OCI-LY7 (cell line): ENCODE measurements around the gene TRAF5. TPM values are rescaled to one million over a fixed set of nuclear protein-coding genes. Genes with fewer than 3 reads are reported as not detected.
A peak's percentile ranks its signal among the peaks of the same experiment; 100 is the strongest.

Experiments
- BruUV-seq: library from RNA; stranded (reverse); fragments of 400-500 nt; replicated peaks from 2 replicates; lab custom pipeline; 2021; lab: Mats Ljungman, UMichigan
- CTCF ChIA-PET: fragments of 300-600 bp; sonication (Branson Sonifier 250); formaldehyde crosslinking; loops from one replicate; lab custom pipeline; 2022; ENCODE audit warnings: antibody characterized with exemption; ENCODE audit not compliant: unreplicated experiment; lab: Charles Lee
- POLR2A ChIA-PET: fragments of 300-600 bp; sonication (Branson Sonifier 250); formaldehyde crosslinking; loops from one replicate; lab custom pipeline; 2022; ENCODE audit warnings: antibody characterized with exemption; lab: Charles Lee
- DNase-seq: peaks from one replicate; pipeline ENCODE4 v3.0.0-alpha.2; 2015; ENCODE audit warnings: low spot score
- H2AFZ ChIP-seq: fragments of 200-600 bp; sonication (generic), shearing (Covaris generic); 2 replicates; pipeline ENCODE4 v1.6.1; 2014; ENCODE audit warnings: mild to moderate bottlenecking, antibody characterized with exemption, low read length, moderate library complexity
- H3K27ac ChIP-seq: fragments of 200-600 bp; sonication (generic); 2 replicates; pipeline ENCODE4 v1.5.1; 2014; ENCODE audit warnings: mixed run types, low read depth, mild to moderate bottlenecking, moderate library complexity, low read length, inconsistent platforms; ENCODE audit not compliant: poor library complexity, severe bottlenecking
- H3K36me3 ChIP-seq: fragments of 200-600 bp; sonication (generic); 2 replicates; pipeline ENCODE4 v1.6.1; 2014; ENCODE audit warnings: mild to moderate bottlenecking, antibody characterized with exemption, low read length, moderate library complexity, mixed read lengths; ENCODE audit not compliant: insufficient read depth
- H3K4me1 ChIP-seq: fragments of 200-600 bp; sonication (generic); 2 replicates; pipeline ENCODE4 v1.5.1; 2014; ENCODE audit warnings: mild to moderate bottlenecking, low read length; ENCODE audit not compliant: insufficient read depth, poor library complexity, severe bottlenecking
- H3K4me2 ChIP-seq: fragments of 200-600 bp; sonication (generic); 2 replicates; pipeline ENCODE4 v1.6.1; 2014; ENCODE audit warnings: mild to moderate bottlenecking, low read length
- H3K4me3 ChIP-seq: fragments of 200-600 bp; sonication (generic); 2 replicates; pipeline ENCODE4 v1.5.1; 2014; ENCODE audit warnings: mild to moderate bottlenecking, low read depth, low read length; ENCODE audit not compliant: poor library complexity, severe bottlenecking
- H3K79me2 ChIP-seq: fragments of 200-600 bp; sonication (generic); 2 replicates; pipeline ENCODE4 v1.6.1; 2016; ENCODE audit warnings: low read depth, mild to moderate bottlenecking, low read length, moderate library complexity, mixed read lengths; ENCODE audit not compliant: insufficient read depth
- H3K9me2 ChIP-seq: fragments of 200-600 bp; sonication (generic); 2 replicates; pipeline ENCODE4 v1.6.1; 2016; ENCODE audit warnings: mild to moderate bottlenecking, low read length, mixed read lengths; ENCODE audit not compliant: insufficient read depth
- H3K9me3 ChIP-seq: fragments of 200-600 bp; sonication (generic); 2 replicates; pipeline ENCODE4 v1.6.1; 2014; ENCODE audit warnings: mild to moderate bottlenecking, mixed run types, low read length, mixed read lengths
- H4K20me1 ChIP-seq: fragments of 200-600 bp; sonication (generic); 2 replicates; pipeline ENCODE4 v1.6.1; 2014; ENCODE audit warnings: mild to moderate bottlenecking, antibody characterized with exemption, low read length, moderate library complexity, mixed read lengths; ENCODE audit not compliant: insufficient read depth
- CTCF ChIP-seq: fragments of 200-600 bp; sonication (generic); conservative IDR thresholded peaks from 2 replicates; pipeline ENCODE4 v1.5.1; 2014; ENCODE audit warnings: mild to moderate bottlenecking, antibody characterized with exemption, low read length, moderate library complexity, mixed read lengths
- EZH2phosphoT487 ChIP-seq: fragments of 200-600 bp; sonication (generic); IDR thresholded peaks from 2 replicates; pipeline ENCODE4 v1.6.1; 2018; ENCODE audit warnings: low read depth, borderline replicate concordance, mild to moderate bottlenecking, mixed run types, antibody characterized with exemption, low read length, moderate library complexity, mixed read lengths
- intact Hi-C: fragments of 100-400 bp; cut with micrococcal nuclease; formaldehyde crosslinking; loops from one replicate; pipeline ENCODE4 v1.10.0; 2022; ENCODE audit not compliant: unreplicated experiment
- total RNA-seq, 2 experiments: library from RNA; depleted of rRNA in 1 of 2; stranded (reverse); fragments of >200 nt in 1 of 2; shearing (Covaris generic) in 1 of 2; gene quantifications; 2 replicates each; pipeline ENCODE4 v1.2.3, GENCODE V29; 2014 to 2022

The TRAF5 gene
- total RNA-seq, 2 experiments from 2014 or later: 24.2 to 54.4 TPM

- no peak for TF ChIP-seq CTCF
- no peak for TF ChIP-seq EZH2phosphoT487
- no peak overlapping the region; the same call in 1 of the 2 replicates for H2AFZ ChIP-seq
- peaks cover 72% of the 10 kb centered on the region for H3K4me1 ChIP-seq
- peak overlapping the region; percentile 77 for H3K27ac ChIP-seq
- no peaks in the 10 kb centered on the region for H3K36me3 ChIP-seq
- peak overlapping the region; percentile 89 for H3K4me3 ChIP-seq
- H3K4me2 ChIP-seq: peak overlapping the region; percentile 96
- DNase-seq: peak; percentile 28
- H3K79me2 ChIP-seq: peaks cover 67% of the 10 kb centered on the region
- intact Hi-C loops: loop anchor here (5.0 to 10.0 kb wide), 3 partner anchors 248 to 956 kb away; partner anchors contain the start of genes NEK2, PPP2R5A and SLC30A1
- CTCF ChIA-PET: interaction anchor here (0.6 to 4.3 kb wide), 9 partner anchors 8 to 996 kb away, joined by 3 to 38 read pairs (median 4); no protein-coding TSS in a partner anchor
- H4K20me1 ChIP-seq: no peaks in the 10 kb centered on the region
- no peaks in the 10 kb centered on the region for H3K9me3 ChIP-seq
- no peaks in the 10 kb centered on the region for H3K9me2 ChIP-seq
- BruUV-seq: no TSS peak
- POLR2A ChIA-PET: interaction anchor here (0.6 to 3.6 kb wide), 18 partner anchors 9 to 199 kb away, joined by 3 to 39 read pairs (median 6); no protein-coding TSS in a partner anchor
These were observed 2.3 kb downstream of the TRAF5 start for GRCh38 chr1:211328866-211329475.

- POLR2A ChIA-PET: interaction anchor here (0.6 to 3.6 kb wide), 14 partner anchors 8 to 1259 kb away, joined by 3 to 39 read pairs (median 8); no protein-coding TSS in a partner anchor
- DNase-seq: peak; percentile 83
These were observed 3.1 kb downstream of the TRAF5 start for GRCh38 chr1:211329764-211330201.

More at GRCh38 chr1:211329764-211330201, 3.1 kb downstream of the TRAF5 start:
- CTCF ChIA-PET: interaction anchor here (0.7 to 4.3 kb wide), 4 partner anchors 7 to 997 kb away, joined by 3 to 38 read pairs (median 4); no protein-coding TSS in a partner anchor
- BruUV-seq: no TSS peak
- TF ChIP-seq EZH2phosphoT487: no peak
- TF ChIP-seq CTCF: no peak
- peaks cover 74% of the 10 kb centered on the region for H3K79me2 ChIP-seq
- H3K36me3 ChIP-seq: no peaks in the 10 kb centered on the region
- peak overlapping the region; percentile 77 for H3K27ac ChIP-seq
- H3K9me2 ChIP-seq: no peaks in the 10 kb centered on the region
- intact Hi-C loops: loop anchor here (5.0 to 10.0 kb wide), 3 partner anchors 248 to 955 kb away; partner anchors contain the start of genes NEK2, PPP2R5A and SLC30A1
- H3K4me2 ChIP-seq: peak overlapping the region; percentile 96
- H3K4me1 ChIP-seq: peaks cover 80% of the 10 kb centered on the region
- no peaks in the 10 kb centered on the region for H4K20me1 ChIP-seq
- no peak overlapping the region; the same call in 1 of the 2 replicates for H2AFZ ChIP-seq
- no peaks in the 10 kb centered on the region for H3K9me3 ChIP-seq
- H3K4me3 ChIP-seq: peak overlapping the region; percentile 89
